ENCODE data around the gene TPRG1L. TPM values are rescaled to one million over a fixed set of nuclear protein-coding genes. Genes with fewer than 3 reads are reported as not detected.

The TPRG1L gene
- total RNA-seq, 1 donor from 2014 or later = 14.5 TPM

DNA sequence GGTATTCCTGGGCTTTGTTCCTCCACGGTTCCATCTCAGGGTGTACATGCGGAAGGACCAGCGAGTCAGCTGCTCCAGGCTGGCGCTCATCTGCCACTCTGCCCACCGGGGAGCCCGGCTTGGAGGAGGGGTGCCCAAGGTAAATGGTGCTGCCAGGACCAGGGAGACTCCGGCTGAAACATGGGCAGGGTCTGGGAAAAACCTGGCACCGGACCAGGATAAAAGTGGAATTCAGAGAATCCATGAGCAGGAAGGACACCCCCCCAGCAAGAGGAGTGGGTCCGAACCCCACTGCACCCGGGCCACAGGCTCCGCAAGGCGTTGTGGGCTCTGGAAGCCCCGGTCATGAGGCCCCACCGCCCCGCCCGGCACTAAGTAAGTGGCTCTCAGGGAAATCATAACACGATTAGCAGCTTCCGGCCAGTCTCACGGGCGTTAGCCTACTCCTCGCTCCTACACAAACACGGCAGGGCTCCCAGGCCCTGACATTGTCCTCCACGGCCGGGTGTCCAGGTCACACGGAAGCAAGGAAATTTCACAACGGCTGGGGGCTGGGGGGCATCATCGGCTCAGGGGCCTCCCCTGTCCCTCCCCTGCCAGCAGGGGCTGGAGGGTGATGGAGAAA lies 34.6 kb upstream of the TPRG1L start:
- TF ChIP-seq, protein P1, sequence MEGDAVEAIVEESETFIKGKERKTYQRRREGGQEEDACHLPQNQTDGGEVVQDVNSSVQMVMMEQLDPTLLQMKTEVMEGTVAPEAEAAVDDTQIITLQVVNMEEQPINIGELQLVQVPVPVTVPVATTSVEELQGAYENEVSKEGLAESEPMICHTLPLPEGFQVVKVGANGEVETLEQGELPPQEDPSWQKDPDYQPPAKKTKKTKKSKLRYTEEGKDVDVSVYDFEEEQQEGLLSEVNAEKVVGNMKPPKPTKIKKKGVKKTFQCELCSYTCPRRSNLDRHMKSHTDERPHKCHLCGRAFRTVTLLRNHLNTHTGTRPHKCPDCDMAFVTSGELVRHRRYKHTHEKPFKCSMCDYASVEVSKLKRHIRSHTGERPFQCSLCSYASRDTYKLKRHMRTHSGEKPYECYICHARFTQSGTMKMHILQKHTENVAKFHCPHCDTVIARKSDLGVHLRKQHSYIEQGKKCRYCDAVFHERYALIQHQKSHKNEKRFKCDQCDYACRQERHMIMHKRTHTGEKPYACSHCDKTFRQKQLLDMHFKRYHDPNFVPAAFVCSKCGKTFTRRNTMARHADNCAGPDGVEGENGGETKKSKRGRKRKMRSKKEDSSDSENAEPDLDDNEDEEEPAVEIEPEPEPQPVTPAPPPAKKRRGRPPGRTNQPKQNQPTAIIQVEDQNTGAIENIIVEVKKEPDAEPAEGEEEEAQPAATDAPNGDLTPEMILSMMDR (conservative IDR thresholded peaks at IDR 0.05) = no peak
- H3K27ac Mint-ChIP-seq (ENCODE audit: unreplicated experiment) = peak overlapping the region; percentile 84
- H3K4me1 Mint-ChIP-seq = peaks cover 28% of the 10 kb centered on the region
- no peaks in the 10 kb centered on the region for H3K27me3 Mint-ChIP-seq (ENCODE audit: low read depth)
- DNase-seq (ENCODE audit: low read depth, low spot score) = peak; percentile 23
- H3K4me3 Mint-ChIP-seq = peak overlapping the region; percentile 47
- no peaks in the 10 kb centered on the region for H3K9me3 Mint-ChIP-seq
- no peaks in the 10 kb centered on the region for H3K36me3 Mint-ChIP-seq (ENCODE audit: low read depth)

DNA sequence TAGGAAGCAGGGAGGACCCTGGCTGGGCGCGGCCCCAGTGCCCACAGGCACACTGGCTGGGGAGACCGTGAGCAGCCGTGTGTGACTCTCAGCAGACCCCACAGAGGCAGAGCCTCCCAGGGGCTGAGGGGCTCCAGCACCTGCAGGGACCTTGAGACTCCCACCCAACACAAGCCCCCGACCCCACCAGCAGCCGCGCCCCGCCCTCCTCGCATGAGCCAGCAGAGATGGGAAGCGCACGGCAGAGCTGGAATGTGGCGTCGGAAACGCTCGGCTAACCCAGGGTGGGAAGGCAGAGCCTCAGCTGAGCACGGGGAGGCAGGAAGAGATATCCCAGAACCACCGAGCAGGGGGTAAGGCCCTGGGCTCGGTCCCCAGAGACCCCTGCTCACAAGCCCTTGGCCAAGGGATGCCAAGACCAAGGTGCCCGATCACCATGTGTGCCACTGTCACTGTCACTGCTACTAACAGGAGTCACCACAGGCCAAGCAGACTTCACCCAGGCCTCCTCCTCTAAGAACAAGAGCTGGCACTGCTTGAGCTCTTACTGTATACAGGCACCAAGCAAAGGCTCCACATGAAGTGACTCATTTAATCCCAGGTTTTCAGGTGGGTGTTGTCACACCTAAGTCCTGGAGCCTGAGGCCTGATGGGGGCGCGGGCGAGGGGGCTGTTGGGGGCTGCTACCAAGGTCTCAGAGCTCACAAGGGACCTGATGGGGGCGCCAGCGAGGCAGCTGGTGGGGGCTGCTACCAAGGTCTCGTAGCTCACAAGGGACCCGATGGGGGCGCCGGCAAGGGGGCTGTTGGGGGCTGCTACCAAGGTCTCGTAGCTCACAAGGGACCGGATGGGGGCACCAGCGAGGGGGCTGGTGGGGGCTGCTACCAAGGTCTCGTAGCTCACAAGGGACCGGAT lies 33.6 kb upstream of the TPRG1L start:
- no peaks in the 10 kb centered on the region for H3K27me3 Mint-ChIP-seq (ENCODE audit: low read depth)
- H3K36me3 Mint-ChIP-seq (ENCODE audit: low read depth) = no peaks in the 10 kb centered on the region
- H3K4me1 Mint-ChIP-seq = peaks cover 28% of the 10 kb centered on the region
- H3K4me3 Mint-ChIP-seq = peak overlapping the region; percentile 47
- H3K9me3 Mint-ChIP-seq = no peaks in the 10 kb centered on the region
- H3K27ac Mint-ChIP-seq (ENCODE audit: unreplicated experiment) = no peak overlapping the region
- TF ChIP-seq, protein P1 (conservative IDR thresholded peaks at IDR 0.05) = no peak
- DNase-seq (ENCODE audit: low read depth, low spot score) = no peak

DNA sequence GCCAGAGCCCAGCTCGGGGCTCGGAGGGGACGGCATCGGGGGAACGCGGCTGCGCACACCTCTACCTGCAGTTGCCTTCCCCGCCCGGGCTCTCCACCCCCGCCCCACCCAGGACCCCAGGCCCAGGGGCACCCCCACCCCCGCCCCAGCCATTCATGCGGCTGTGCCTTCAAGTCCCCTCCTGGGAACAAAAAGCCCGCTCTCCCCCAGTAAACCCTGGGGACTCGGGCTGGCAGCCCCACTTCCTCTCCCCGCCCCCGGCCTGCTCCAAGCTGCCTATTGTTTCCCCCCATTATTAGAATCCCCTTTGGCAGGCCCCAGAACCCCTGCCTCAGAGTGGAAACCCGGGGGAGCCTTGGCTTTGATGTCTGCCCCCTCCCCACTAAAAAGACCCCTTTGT lies 31.5 kb upstream of the TPRG1L start:
- TF ChIP-seq, protein P1 (conservative IDR thresholded peaks at IDR 0.05) = no peak
- H3K9me3 Mint-ChIP-seq = no peaks in the 10 kb centered on the region
- H3K36me3 Mint-ChIP-seq (ENCODE audit: low read depth) = no peaks in the 10 kb centered on the region
- no peak for DNase-seq (ENCODE audit: low read depth, low spot score)
- H3K27ac Mint-ChIP-seq (ENCODE audit: unreplicated experiment) = no peak overlapping the region
- H3K4me1 Mint-ChIP-seq = peaks cover 35% of the 10 kb centered on the region
- no peaks in the 10 kb centered on the region for H3K27me3 Mint-ChIP-seq (ENCODE audit: low read depth)
- no peak overlapping the region for H3K4me3 Mint-ChIP-seq

DNA sequence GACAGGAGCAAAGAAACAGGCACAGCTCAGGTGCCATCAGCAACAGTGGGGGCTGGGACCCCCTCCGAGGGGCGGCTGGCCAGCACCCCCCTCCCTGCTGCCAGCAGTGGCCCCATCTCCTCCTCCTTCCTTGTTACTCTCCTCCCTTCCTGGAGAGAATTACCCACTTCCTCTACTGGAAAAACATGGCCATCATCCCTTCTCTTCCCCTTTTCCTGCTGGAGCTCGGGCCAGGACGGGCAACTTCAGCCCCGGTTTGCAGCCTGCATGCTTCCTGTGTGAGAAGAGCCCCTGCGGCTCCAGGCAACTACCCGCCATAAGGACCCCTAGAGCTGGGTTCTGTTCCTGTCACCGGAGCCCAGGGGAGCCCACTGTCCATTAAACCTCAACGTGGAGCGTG lies 31.1 kb upstream of the TPRG1L start:
- H3K9me3 Mint-ChIP-seq = no peaks in the 10 kb centered on the region
- peaks cover 37% of the 10 kb centered on the region for H3K4me1 Mint-ChIP-seq
- peak overlapping the region; percentile 62 for H3K27ac Mint-ChIP-seq (ENCODE audit: unreplicated experiment)

DNA sequence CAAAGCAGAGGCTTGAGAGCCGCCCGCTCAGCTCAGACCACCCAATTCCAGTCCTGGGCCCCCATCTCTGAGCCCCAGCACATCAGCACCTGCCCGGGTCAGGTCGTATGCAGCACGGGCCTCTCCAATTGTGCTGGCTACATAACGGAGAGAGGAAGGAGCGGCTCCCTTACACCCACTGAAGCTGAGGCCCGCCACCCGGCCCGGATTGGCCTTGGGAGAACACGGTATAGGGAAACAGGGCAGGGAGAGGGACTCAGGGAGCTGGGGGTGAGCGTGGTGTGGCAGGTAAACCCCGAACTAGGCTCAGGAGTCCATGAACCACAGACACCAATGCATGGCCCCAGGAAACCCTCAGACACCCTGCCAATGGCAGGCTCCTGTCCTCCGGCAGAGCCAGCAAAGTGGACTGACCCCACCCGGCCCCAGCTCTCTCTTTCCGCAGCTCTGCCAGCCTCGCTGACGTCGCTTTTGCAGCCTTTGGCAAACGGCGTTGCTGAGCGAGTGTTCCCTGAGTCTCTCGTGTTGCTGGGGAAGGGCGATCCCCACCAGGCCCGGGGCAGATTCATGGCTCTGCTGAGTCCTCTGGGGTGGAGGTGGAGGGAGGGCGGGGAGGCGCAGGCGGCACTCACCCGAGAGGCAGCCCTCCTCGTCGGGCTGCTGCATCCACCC lies 30.0 kb upstream of the TPRG1L start:
- Mint-ChIP-seq H3K27me3 (ENCODE audit: low read depth) (no peaks in the 10 kb centered on the region), H3K9me3 (no peaks in the 10 kb centered on the region), H3K4me1 (peaks cover 34% of the 10 kb centered on the region), H3K36me3 (ENCODE audit: low read depth) (no peaks in the 10 kb centered on the region), H3K27ac (ENCODE audit: unreplicated experiment) (no peak overlapping the region), H3K4me3 (no peak overlapping the region)
- TF ChIP-seq, protein P1 (conservative IDR thresholded peaks at IDR 0.05) = no peak
- DNase-seq (ENCODE audit: low read depth, low spot score) = no peak

More for the DNA sequence above, 31.1 kb upstream of the TPRG1L start:
- Mint-ChIP-seq H3K4me3 (no peak overlapping the region), H3K36me3 (ENCODE audit: low read depth) (no peaks in the 10 kb centered on the region), H3K27me3 (ENCODE audit: low read depth) (no peaks in the 10 kb centered on the region)
- DNase-seq (ENCODE audit: low read depth, low spot score) = no peak
- TF ChIP-seq, protein P1 (conservative IDR thresholded peaks at IDR 0.05) = no peak
